ENCODE results near the gene SP5. TPM values are rescaled to one million over a fixed set of nuclear protein-coding genes. Genes with fewer than 3 reads are reported as not detected.
"Not testable (repeated sequence)": the region's sequence is repeated elsewhere in the genome, so short reads cannot be mapped to it uniquely, and the experiment has no call there.

Gene SP5
- total RNA-seq, 1 experiment from 2014 or later, result 0.28 TPM

- DNase-seq (ENCODE audit: low spot score), result peak; percentile 88
Measured at GRCh38 chr2:170739048-170739447, 23.9 kb downstream of the SP5 start.

GRCh38 chr2:170739507-170740046 is 24.4 kb downstream of the SP5 start:
- DNase-seq (ENCODE audit: low spot score), result no peak

DNA sequence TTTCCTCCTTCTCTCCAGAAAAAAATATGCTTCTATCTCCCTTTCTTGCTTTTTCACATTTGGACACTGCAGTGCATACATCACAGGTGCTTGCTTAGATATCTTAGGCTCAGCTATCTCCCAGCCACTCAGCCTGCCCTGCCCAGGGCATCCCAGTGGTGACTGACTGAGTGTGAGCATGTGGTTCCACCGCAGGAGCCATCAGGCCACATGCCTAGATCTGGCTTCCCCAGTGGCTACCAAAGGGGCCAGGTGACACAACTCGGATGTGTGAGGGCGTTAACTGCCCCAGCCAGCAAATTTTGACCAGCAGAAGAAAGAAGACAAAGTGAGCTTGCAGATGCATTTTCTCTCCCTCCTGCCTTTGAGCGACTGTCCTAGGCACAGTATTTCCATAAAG is 25.5 kb downstream of the SP5 start:
- no peak for DNase-seq (ENCODE audit: low spot score)

DNA sequence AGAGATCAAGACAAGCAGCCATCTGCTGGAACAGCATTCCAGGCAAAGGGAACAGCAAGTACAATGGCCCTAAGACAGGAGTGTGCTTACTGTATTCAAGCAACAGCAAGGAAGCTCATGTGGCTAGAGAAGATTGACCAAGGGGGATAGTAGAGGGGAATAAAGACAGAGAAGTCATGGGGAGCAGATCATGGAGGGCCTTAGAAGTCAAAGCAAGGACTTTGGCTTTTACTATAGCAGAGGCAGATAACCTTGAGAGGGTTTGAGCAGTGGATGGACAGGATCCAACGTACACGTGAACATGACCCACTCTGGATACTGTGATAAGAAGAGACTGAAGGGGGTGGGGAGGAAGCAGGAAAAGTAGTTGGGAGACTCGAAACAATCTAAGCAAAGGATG is 26.9 kb downstream of the SP5 start:
- DNase-seq (ENCODE audit: low spot score), result no peak

DNA sequence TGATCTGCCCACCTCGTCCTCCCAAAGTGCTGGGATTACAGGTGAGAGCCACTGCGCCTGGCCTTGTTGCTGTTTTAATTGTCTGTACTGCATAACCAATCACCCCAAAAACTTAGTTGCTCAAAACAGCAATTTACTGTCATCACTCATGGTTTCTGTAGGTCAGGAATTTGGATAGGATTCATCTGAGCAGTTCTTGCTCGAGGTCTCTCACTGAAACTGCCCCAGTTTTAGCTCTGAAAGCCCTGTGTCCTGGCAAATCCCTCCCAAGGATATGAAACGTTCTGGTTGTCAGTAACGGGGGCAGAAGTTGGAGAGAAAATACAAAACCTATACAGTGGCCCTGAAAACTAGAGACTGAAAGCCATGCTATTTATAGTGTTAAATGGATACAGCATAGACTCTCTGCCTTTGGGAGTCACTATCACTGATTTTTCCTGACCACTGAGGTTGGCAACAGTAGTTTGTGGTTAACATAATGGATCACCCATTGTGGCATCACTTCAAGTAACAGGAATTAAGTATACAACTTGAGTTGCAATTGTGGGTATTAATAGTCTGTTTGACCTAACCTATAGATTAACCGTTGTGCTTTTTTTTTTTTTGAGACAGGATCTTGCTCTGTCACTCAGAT is 27.9 kb downstream of the SP5 start:
- DNase-seq (ENCODE audit: low spot score), result no peak

- no peak for DNase-seq (ENCODE audit: low spot score)
Measured at GRCh38 chr2:170743530-170744239, 28.5 kb downstream of the SP5 start.

DNA sequence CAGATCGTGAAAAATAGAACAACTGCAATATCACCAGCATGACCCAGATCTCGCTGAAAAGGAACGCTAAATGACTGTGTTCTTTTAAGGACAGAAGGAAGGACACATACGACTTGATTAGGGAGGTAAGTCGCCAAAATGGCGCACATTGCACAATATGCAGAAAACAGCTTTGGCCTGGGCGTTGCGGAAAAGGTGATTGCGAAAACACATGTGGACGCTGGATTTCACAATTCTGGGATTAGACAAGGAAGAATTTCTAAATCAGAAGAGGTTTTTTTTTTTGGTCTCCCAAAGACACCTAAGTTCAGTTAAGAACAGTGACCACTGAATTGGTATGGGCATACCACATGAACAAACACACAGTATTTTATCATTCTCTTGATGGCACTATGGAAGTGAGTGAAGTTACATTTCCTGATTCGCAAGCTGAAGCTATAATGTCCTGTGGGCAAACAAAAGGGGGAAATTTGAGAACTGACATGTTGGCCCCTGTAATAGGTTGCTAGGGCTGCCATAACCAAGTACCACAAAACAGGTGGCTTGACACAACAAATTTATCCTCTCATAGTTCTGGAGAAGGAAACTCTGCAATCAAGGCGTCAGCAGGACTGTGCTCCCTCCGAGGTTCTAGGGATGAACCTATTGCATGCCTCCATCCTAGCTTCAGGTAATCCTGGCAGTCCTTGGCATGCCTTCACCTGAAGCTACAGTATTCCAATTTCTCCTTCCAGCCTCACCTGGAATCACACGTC is 29.3 kb downstream of the SP5 start:
- DNase-seq (ENCODE audit: low spot score), result no peak

DNA sequence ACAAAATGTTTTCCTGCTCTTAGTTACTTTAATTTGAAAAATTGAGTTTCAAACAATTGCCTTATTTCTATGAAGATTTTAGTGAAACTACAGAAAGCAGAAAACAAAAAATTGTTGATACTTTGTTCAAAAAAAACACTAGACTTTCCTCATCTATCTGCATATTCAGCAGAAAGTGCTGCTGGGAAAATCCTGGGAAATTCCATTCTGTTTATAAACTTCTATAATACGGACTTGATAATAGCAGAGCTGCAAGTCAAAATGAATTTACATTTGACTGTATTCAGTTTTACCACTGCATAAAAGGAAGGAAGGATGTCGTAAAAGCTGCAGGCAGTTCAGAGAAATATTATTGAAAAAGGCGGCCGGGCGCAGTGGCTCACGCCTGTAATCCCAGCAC is 30.2 kb downstream of the SP5 start:
- DNase-seq (ENCODE audit: low spot score), result no peak

GRCh38 chr2:170747921-170748320 is 32.8 kb downstream of the SP5 start:
- peak; percentile 62 for DNase-seq (ENCODE audit: low spot score)

- DNase-seq (ENCODE audit: low spot score), result not testable (repeated sequence)
Measured at GRCh38 chr2:170751555-170751954, 36.4 kb downstream of the SP5 start.

GRCh38 chr2:170761572-170761971 is 46.4 kb downstream of the SP5 start:
- DNase-seq (ENCODE audit: low spot score), result no peak

GRCh38 chr2:170762760-170763159 is 47.6 kb downstream of the SP5 start:
- DNase-seq (ENCODE audit: low spot score), result no peak

- no peak for DNase-seq (ENCODE audit: low spot score)
Measured at GRCh38 chr2:170763232-170763631, 48.1 kb downstream of the SP5 start.

DNA sequence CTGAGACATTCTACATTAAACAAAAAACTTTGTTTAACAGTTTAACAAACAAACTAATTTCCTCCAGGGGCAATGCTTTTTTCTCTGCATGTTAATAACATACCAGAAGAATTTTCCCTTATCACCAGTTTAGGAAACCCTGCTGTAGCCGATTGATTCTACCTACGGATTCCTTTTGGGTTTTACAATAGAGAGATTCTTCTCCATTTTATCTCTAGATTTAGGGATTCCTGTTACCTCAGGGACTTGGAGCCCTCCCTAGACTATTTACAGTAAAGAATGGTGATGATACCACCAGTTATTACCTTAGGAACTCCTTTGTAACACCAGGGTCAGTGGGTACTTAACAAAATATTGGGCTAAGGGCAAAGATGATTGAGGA is 49.7 kb downstream of the SP5 start:
- no peak for DNase-seq (ENCODE audit: low spot score)

DNA sequence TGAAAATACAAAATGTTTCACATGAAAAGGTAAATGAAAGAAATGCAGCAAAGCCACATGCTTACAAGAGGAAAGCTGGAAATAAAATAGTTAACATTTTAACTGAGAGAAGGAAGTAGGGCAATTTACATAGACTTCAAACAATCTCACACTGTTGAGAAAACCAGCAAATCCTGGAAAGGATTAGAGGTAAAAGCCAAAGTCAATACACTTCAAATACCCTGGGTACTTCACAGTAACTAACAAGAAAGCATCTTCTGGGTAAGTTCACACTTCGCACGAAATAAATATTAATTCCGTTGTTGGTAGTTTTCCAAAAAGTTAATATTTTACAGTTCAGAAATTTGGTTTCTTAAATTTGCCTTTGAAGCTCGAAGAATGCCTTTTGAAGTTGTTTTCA is 51.6 kb downstream of the SP5 start:
- no peak for DNase-seq (ENCODE audit: low spot score)

Other genes starting within 250 kb of the SP5 start
- gene ERICH2, start 55.0 kb downstream of the SP5 start, total RNA-seq (2014; rRNA removed; shearing (Covaris generic)), result 0.33 and 0.53 TPM in 2 replicates
- 9.9 and 15.2 TPM in 2 replicates for gene GAD1, start 101.5 kb downstream of the SP5 start, total RNA-seq (2014; rRNA removed; shearing (Covaris generic))
- gene GORASP2, start 213.9 kb downstream of the SP5 start, total RNA-seq (2014; rRNA removed; shearing (Covaris generic)), result 68.0 and 83.0 TPM in 2 replicates

Measured in A172 (cell line).